NCI-H187 (cell line): Measurements from ENCODE around the gene ZFY.

Experiments used
- DNase-seq, 2 experiments: peaks; one replicate each; lab custom pipeline; 2025; lab: John Stamatoyannopoulos, UW

Gene ZFY

GRCh38 chrY:2934861-2935715 is at the start of gene ZFY:
ZFY (plus strand) TSS chrY:2935381; CDS start chrY:2953937, 18,556 bp downstream.
- DNase-seq = no peak

- DNase-seq = no peak
Measured at GRCh38 chrY:2885880-2886279, 49.3 kb upstream of the ZFY start.

DNA sequence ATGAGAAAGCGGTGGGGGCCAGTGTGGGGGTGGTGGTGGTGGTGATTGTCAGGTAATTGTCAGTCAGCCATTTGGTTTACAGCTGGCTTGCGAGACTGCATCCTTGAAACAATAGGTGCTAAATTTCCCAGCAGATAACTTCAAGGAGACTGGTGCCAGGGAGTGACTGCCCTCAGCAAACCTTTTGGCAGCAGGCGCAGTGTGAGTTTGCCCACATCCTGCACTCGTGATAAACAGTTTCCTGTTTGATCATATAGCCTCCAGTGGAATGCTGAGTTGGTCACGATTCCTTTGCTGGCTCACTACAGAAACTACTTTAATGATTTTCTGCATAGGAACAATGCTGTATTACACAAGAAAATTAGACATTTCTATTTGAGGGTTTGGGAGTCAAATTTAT is 47.8 kb upstream of the ZFY start:
- DNase-seq = no peak

DNA sequence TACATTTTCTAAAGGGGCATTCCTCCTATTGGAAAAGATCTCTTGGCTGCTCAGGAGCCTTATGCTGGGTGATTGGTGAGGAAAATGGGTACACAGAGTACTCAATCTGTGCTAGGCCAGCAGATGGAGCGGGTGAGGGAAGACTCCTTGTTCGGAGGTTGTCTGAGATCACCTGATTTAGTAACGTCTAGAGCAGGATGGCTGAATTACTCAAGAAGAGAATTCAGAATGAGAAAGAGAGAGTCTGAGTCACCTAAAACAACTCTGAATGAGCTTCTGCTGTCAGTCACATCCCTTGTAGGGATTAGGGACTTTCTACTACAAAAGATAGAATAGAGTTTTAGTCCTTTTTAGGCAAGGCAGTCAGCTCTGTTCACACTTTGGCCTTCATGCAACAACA is 47.2 kb upstream of the ZFY start:
- no peak for DNase-seq

GRCh38 chrY:2893471-2893870 is 41.7 kb upstream of the ZFY start:
- no peak for DNase-seq

DNA sequence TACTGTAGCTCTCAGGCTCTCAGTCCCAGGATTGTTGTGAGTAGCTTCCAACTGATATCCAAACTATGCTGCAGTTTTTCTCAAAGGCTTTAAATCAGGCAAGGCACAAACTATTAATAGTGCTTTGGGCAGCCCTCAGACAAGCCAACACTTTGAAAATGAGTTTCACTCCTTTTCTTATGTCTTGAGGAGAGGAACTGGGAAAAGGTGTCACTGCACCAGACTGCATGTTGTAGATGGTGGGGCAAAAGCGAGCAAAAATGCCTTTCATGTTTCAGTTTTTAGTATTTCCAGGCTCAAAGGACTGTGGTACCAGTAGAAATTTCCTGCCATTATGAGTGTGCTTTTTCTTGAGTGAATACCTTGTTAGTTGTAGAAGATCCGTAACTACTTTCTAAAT is 39.1 kb upstream of the ZFY start:
- DNase-seq = no peak

GRCh38 chrY:2907356-2907755 is 27.8 kb upstream of the ZFY start:
- no peak for DNase-seq

DNA sequence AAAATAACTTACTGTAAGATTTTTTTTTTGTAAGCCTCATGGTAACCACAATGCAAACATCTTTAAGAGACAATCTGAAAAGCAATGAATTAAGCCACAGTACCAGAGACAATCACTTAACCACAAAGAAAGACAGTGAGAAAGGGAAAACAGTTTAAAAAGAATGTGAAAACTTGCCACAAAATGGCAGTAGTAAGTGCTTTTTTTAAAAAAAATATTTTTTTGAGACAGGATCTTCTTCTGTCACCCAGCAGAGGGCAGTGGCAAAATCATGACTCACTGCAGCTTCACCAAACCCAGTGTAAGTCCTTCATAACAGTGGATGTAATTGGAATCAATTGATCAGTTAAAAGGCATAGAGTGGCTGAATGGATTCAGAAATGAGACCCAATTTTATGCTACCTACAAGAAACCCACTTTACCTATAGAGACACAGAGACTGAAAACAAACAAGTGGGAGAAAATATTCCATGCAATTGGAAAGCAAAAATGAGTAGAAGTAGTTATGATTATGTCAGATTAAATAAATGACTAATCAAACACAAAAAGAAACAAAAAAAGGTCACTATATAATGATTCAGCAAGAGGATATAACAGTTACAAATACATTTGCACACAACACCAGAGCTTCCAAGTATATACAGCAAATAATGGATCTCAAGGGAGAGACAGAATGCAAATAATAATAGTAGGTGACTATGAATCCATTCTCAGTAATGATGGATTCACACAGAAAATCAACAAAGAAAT is 21.9 kb upstream of the ZFY start:
- DNase-seq = no peak

- no peak for DNase-seq
Measured at GRCh38 chrY:2934078-2934477, 1.1 kb upstream of the ZFY start.

- no peak for DNase-seq
Measured at GRCh38 chrY:2935716-2936435, 695 bp downstream of the ZFY start.

DNA sequence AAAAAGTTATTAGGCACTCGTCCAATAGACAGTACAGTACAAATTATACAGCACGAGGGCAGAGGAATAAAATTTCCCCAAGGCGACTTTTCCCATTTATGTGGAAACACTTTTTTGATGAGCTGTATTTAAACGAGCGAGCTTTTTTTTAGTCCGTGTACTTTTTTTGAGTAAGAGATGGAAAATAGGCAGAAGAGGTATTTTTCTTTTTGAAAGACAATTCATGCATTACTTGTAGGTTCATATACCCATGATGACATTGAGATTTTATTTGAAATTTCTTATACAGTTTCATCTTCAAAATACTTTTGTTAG is 1.2 kb downstream of the ZFY start:
- DNase-seq = no peak

- no peak for DNase-seq
Measured at GRCh38 chrY:2937149-2937548, 2.0 kb downstream of the ZFY start.

DNA sequence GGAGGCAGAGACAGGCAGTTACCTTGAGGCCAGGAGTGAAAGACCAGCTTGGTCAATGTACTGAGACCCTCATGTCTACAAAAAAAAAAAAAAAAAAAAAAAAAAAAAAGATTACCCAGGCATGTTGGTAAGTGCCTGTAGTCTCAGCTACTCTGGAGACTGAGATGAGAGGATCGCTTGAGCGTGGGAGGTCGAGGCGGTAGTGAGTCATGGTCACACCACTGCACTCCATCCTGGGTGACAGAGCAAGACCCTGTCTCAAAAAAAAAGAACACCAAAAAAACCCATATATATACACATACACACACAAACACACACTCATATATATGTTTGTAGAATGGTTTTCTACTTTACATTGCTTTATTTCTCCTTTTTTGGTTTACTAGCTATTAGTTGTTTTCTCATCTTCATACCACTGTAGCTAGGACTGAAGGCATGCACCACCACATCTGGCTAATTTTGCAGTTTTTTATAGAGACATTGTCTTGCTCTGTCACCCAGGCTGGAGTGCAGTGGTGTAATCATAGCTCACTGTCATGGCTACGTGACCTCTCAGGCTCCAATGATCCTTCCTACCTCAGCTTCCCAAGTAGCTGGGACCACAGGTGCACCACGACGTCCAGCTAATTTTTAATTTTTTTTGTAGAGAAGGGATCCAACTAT is 14.5 kb downstream of the ZFY start:
- no peak for DNase-seq

GRCh38 chrY:2950655-2951054 is 15.5 kb downstream of the ZFY start:
- no peak for DNase-seq

- DNase-seq = no peak
Measured at GRCh38 chrY:2952912-2953311, 17.7 kb downstream of the ZFY start.

DNA sequence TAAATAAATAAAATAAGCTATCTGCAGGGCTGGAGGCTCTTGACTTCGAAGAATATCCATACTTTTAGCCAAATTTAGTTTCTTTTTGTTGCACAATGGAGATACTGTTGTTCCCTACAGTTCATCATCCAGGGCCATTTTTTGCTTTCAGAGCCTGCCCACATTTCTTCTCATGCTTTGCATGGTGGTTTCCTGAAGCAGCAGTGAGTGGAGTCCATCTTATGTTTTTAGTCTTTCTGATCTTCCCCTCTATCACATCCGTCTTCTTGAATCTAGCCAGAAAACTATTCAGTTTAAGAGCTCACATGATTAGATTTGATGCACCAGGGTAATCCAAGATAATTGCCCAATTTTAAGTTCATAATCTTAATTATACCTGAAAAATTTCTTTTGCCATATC is 19.6 kb downstream of the ZFY start:
- no peak for DNase-seq

GRCh38 chrY:2955561-2955960 is 20.4 kb downstream of the ZFY start:
- no peak for DNase-seq

DNA sequence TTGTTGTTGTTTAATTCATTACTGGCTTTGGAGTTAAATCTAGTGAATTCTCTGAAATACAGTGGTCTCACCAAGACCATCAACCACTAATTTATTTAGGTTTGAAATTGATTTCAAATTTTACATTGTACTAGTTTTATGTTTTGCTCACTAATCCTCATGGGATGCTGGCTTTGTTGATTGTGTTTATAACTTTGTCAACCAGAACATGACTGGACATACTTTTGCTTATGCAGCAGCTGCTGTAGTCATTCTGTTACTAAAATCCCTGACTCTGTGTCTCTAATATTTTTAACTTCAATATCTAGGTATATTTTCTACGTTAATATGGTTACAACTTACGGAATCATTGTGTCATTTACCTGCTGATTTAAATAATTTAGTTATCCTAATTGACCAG is 26.9 kb downstream of the ZFY start:
- DNase-seq = no peak

GRCh38 chrY:2964814-2965213 is 29.6 kb downstream of the ZFY start:
- no peak for DNase-seq

DNA sequence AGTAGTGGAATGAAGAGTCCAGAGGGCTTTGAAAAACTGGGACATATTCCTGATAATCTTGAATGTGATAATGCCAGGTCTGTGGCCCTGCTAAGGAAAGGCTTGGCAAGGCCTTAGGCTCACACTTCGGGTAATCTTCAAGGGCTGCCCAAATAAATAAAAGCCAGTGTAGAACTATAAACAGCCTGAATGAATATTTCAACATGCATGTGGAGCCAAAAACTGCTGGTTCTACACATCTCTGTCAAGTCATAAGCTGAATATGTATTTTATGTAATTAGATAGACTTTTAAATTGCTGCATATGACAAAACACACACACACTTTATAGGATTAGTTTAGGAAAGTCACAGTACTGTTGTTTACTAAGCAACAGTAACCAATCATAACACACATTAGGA is 30.4 kb downstream of the ZFY start:
- DNase-seq = no peak

- no peak for DNase-seq
Measured at GRCh38 chrY:2969561-2969960, 34.4 kb downstream of the ZFY start.

DNA sequence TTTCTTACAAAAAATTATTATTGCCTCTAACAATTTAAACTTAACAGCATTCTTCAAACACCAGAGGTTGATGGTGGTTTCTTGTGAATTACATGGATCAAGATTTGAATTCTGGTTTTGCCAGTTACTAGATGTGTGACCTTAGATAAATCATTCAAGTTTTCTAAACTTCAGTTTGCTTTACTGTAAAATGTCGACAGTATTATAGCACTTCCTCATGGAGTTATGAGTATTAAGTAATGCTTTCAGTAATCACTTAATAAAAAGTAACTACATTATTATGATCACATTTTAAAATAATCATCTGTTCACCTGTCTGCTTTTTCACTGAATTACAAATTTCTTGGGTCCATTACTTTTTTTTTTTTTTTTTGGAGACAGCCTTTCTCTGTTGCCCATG is 37.5 kb downstream of the ZFY start:
- DNase-seq = no peak
